Measurements from ENCODE around the gene GPC5. TPM values are rescaled to one million over a fixed set of nuclear protein-coding genes. Genes with fewer than 3 reads are reported as not detected.

The GPC5 gene
- total RNA-seq, 1 donor from 2014 or later = 0.99 TPM

DNA sequence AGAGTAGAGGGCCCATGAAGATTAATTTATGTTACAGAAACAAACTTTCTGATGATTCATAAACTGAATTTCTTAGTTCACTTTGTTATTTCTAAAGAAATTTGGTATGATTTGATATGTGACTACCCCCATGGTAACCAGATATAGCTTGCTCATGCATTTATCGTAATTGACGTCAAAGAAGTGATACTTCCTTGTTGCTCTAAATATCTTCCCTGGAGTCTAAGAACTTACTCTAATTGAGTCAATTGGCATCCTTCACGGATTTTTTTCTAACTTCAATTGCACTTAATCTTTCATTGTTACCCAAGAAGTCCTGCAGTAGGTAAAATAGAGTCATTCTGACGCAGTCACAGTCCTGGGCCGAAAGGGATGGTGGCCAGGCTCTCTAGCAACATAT lies 240.9 kb downstream of the GPC5 start:
- DNase-seq (ENCODE audit: low spot score) = no peak
- Mint-ChIP-seq H3K9me3 (ENCODE audit: low read depth) (no peaks in the 10 kb centered on the region), H3K36me3 (ENCODE audit: low read depth) (no peaks in the 10 kb centered on the region), H3K27ac (ENCODE audit: unreplicated experiment) (no peak overlapping the region), H3K4me1 (ENCODE audit: low read depth) (no peaks in the 10 kb centered on the region), H3K4me3 (ENCODE audit: unreplicated experiment) (no peak overlapping the region), H3K27me3 (ENCODE audit: low read depth) (no peaks in the 10 kb centered on the region)
- TF ChIP-seq, protein P1, sequence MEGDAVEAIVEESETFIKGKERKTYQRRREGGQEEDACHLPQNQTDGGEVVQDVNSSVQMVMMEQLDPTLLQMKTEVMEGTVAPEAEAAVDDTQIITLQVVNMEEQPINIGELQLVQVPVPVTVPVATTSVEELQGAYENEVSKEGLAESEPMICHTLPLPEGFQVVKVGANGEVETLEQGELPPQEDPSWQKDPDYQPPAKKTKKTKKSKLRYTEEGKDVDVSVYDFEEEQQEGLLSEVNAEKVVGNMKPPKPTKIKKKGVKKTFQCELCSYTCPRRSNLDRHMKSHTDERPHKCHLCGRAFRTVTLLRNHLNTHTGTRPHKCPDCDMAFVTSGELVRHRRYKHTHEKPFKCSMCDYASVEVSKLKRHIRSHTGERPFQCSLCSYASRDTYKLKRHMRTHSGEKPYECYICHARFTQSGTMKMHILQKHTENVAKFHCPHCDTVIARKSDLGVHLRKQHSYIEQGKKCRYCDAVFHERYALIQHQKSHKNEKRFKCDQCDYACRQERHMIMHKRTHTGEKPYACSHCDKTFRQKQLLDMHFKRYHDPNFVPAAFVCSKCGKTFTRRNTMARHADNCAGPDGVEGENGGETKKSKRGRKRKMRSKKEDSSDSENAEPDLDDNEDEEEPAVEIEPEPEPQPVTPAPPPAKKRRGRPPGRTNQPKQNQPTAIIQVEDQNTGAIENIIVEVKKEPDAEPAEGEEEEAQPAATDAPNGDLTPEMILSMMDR (IDR thresholded peaks at IDR 0.05) = no peak

DNA sequence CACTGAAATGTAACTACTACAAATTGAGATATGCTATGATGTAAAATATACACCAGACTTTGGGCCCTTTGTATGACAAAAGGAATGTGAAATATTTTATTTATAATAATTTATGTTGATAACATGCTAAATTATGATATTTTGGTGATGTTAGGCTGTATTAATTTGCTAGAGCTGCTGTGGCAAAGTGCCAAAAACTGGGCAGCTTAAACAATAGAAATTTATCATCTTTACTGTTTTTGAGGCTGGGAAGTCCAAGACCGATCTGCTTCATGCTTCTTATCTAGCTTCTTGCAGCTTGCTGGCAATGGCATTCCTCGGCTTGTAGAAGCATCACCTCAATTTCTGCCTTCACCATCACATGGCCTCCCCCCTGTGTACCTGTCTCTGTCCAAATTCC lies 245.0 kb downstream of the GPC5 start:
- H3K27ac Mint-ChIP-seq (ENCODE audit: unreplicated experiment) = no peak overlapping the region
- H3K4me1 Mint-ChIP-seq (ENCODE audit: low read depth) = peaks cover 9% of the 10 kb centered on the region
- H3K9me3 Mint-ChIP-seq (ENCODE audit: low read depth) = no peaks in the 10 kb centered on the region
- TF ChIP-seq, protein P1 (IDR thresholded peaks at IDR 0.05) = no peak
- no peaks in the 10 kb centered on the region for H3K36me3 Mint-ChIP-seq (ENCODE audit: low read depth)
- no peaks in the 10 kb centered on the region for H3K27me3 Mint-ChIP-seq (ENCODE audit: low read depth)
- no peak overlapping the region for H3K4me3 Mint-ChIP-seq (ENCODE audit: unreplicated experiment)
- no peak for DNase-seq (ENCODE audit: low spot score)

DNA sequence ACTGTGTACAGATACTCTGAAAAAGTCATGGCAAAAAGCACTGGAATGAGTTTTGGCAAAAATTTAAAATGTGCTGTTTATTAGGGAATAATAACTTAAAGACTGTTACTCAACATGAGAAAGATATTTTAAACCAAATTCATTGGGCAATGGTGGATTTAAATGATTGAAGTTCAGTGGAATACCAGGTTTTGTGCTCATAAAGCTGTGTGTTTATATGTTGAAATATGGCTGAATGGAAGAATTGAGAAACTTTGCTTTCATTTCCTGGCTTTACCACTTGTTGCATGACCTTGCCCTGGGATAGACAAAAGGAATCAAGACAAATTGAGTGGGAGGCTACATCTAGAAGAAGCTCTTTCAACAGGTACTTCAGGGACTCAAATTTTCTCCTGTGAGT lies 246.4 kb downstream of the GPC5 start:
- no peak overlapping the region for H3K27ac Mint-ChIP-seq (ENCODE audit: unreplicated experiment)
- no peak for DNase-seq (ENCODE audit: low spot score)
- TF ChIP-seq, protein P1 (IDR thresholded peaks at IDR 0.05) = no peak

DNA sequence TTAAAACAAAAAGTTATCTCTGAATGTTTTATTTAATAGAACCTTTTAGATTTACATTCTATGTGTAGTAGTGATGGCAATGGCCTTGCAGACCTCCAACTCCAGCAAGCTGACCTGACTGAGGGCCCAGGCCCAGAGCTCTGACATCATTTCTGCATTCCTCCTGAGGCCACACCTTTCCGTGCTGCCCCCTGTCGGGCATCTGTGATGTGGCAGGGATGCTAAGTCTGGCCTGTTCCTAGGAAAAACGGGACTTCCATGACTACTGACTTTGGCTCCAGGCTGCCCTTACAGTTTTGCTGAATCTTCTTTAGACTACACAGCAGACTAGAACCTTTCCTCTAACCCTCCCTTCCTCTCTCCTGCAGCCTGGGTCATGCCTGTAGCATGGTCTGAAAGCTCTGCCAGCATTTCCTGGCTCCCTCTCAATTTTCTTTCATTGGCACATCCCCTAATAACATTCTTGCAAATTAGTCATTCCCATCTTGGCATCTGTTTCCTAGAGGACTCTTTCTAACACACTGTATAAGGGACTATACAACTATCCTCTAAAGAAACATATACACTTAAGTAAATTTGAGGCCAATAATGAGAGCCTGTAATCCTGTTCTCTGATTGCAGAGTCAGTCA lies 249.1 kb downstream of the GPC5 start:
- H3K4me1 Mint-ChIP-seq (ENCODE audit: low read depth) = peaks cover 9% of the 10 kb centered on the region
- H3K36me3 Mint-ChIP-seq (ENCODE audit: low read depth) = no peaks in the 10 kb centered on the region
- TF ChIP-seq, protein P1 (IDR thresholded peaks at IDR 0.05) = peak; percentile 83
- H3K27me3 Mint-ChIP-seq (ENCODE audit: low read depth) = no peaks in the 10 kb centered on the region
- H3K9me3 Mint-ChIP-seq (ENCODE audit: low read depth) = no peaks in the 10 kb centered on the region
- no peak overlapping the region for H3K4me3 Mint-ChIP-seq (ENCODE audit: unreplicated experiment)
- DNase-seq (ENCODE audit: low spot score) = no peak
- H3K27ac Mint-ChIP-seq (ENCODE audit: unreplicated experiment) = peak overlapping the region; percentile 73

More for the DNA sequence above, 246.4 kb downstream of the GPC5 start:
- H3K9me3 Mint-ChIP-seq (ENCODE audit: low read depth) = no peaks in the 10 kb centered on the region
- H3K27me3 Mint-ChIP-seq (ENCODE audit: low read depth) = no peaks in the 10 kb centered on the region
- H3K4me1 Mint-ChIP-seq (ENCODE audit: low read depth) = peaks cover 9% of the 10 kb centered on the region
- H3K4me3 Mint-ChIP-seq (ENCODE audit: unreplicated experiment) = no peak overlapping the region
- H3K36me3 Mint-ChIP-seq (ENCODE audit: low read depth) = no peaks in the 10 kb centered on the region

DNA sequence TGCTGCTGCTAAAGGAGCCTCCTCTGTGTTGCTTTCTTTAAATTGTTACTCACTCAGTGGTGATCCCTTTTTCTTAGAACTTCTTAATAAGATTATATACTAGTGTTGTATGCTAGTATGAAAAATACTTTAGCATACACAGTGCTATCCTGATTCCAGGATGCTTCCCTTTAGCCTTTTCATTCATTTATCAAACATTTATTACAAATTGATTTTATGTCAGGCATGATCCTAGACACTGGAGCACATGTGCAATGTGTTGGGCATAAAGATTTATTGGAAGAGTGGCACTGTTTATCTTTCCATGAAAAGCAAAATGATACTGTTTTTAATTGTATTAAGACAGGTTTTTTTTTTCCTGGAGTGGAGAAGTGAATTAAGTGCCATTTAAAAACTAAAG lies 249.6 kb downstream of the GPC5 start:
- Mint-ChIP-seq H3K4me3 (ENCODE audit: unreplicated experiment) (no peak overlapping the region), H3K9me3 (ENCODE audit: low read depth) (no peaks in the 10 kb centered on the region), H3K36me3 (ENCODE audit: low read depth) (no peaks in the 10 kb centered on the region), H3K4me1 (ENCODE audit: low read depth) (peaks cover 14% of the 10 kb centered on the region), H3K27me3 (ENCODE audit: low read depth) (no peaks in the 10 kb centered on the region), H3K27ac (ENCODE audit: unreplicated experiment) (no peak overlapping the region)
- TF ChIP-seq, protein P1 (IDR thresholded peaks at IDR 0.05) = no peak
- no peak for DNase-seq (ENCODE audit: low spot score)

Measured in chondrocyte (in vitro differentiated cells).